Endothelial cell of umbilical vein (primary cell): ENCODE results near the gene UBE2Q2. TPM values are rescaled to one million over a fixed set of nuclear protein-coding genes. Genes with fewer than 3 reads are reported as not detected.

Source experiments
- BruUV-seq: library from RNA; stranded (reverse); fragments of 400-500 nt; replicated peaks from 2 replicates; lab custom pipeline; 2021; lab: Mats Ljungman, UMichigan
- CTCF ChIA-PET: fragments of 300-600, 350-600 bp; sonication (Branson Sonifier 250); formaldehyde crosslinking; loops from one replicate; lab custom pipeline; 2021; ENCODE audit warnings: antibody characterized with exemption, inconsistent platforms; lab: Charles Lee
- POLR2A ChIA-PET: fragments of 300-600, 350-600 bp; sonication (Branson Sonifier 250); formaldehyde crosslinking; loops from one replicate; lab custom pipeline; 2021; ENCODE audit warnings: antibody characterized with exemption, inconsistent platforms; lab: Charles Lee
- DNase-seq: peaks from one replicate; pipeline ENCODE4 v3.0.0-alpha.2; 2011; ENCODE audit warnings: low read depth, low spot score
- FAIRE-seq: peaks from 2 replicates; lab custom pipeline; 2011; peaks lifted over from hg19 to GRCh38; lab: Jason Lieb, UNC
- H2AFZ ChIP-seq: 2 replicates; pipeline ENCODE4 v1.6.0; 2012; ENCODE audit warnings: low read depth, low read length, control low read depth, inconsistent platforms
- H3K27ac ChIP-seq: 2 replicates; pipeline ENCODE4 v1.5.1; 2011; ENCODE audit warnings: low read depth, mild to moderate bottlenecking, control low read depth, low read length, moderate library complexity; ENCODE audit not compliant: insufficient read depth
- H3K27me3 ChIP-seq, 2 experiments: 2 replicates each; pipeline versions ENCODE4 v1.6.0 to v1.6.1; 2011; ENCODE audit warnings: low read length in 2 of 2, mixed read lengths in 1 of 2; ENCODE audit not compliant: control insufficient read depth in 2 of 2, insufficient read depth in 2 of 2
- H3K36me3 ChIP-seq, 2 experiments: 2 replicates in 1 of 2; 3 replicates in 1 of 2; pipeline ENCODE4 v1.5.1; 2011; ENCODE audit warnings: low read length in 2 of 2, mild to moderate bottlenecking in 1 of 2, moderate library complexity in 1 of 2; ENCODE audit not compliant: control insufficient read depth in 2 of 2, insufficient read depth in 2 of 2; ENCODE audit errors: extremely low read depth in 1 of 2
- H3K4me1 ChIP-seq: 3 replicates; pipeline ENCODE4 v1.5.1; 2011; ENCODE audit warnings: mild to moderate bottlenecking, low read length; ENCODE audit not compliant: control insufficient read depth, insufficient read depth; ENCODE audit errors: extremely low read depth
- H3K4me2 ChIP-seq: 2 replicates; pipeline ENCODE4 v1.6.1; 2011; ENCODE audit warnings: low read length, control low read depth, mixed read lengths; ENCODE audit not compliant: insufficient read depth
- H3K4me3 ChIP-seq, 3 experiments: fragments of 200-600 bp in 1 of 3; sonication (generic), shearing (Covaris generic) in 1 of 3; replicated peaks in 1 of 3; 2 replicates each; pipeline ENCODE4 v1.5.1; 2011 to 2016; ENCODE audit warnings: control low read depth in 3 of 3, low read length in 3 of 3, mild to moderate bottlenecking in 2 of 3, inconsistent platforms in 1 of 3, low read depth in 1 of 3, moderate library complexity in 1 of 3; ENCODE audit not compliant: insufficient read depth in 1 of 3
- H3K79me2 ChIP-seq: 2 replicates; pipeline ENCODE4 v1.6.0; 2012; ENCODE audit warnings: low read length, inconsistent platforms; ENCODE audit not compliant: control insufficient read depth, insufficient read depth
- H3K9ac ChIP-seq: replicated peaks from 2 replicates; pipeline ENCODE3; 2011; ENCODE audit warnings: low read length, control low read depth; ENCODE audit not compliant: insufficient read depth; ENCODE audit errors: extremely low read depth
- H3K9me1 ChIP-seq: replicated peaks from 3 replicates; pipeline ENCODE4 v1.6.0; 2011; ENCODE audit warnings: mild to moderate bottlenecking, low read length; ENCODE audit not compliant: control insufficient read depth, insufficient read depth; ENCODE audit errors: extremely low read depth
- H3K9me3 ChIP-seq: replicated peaks from 2 replicates; pipeline ENCODE4 v1.5.1; 2012; ENCODE audit warnings: low read length, inconsistent platforms; ENCODE audit not compliant: control insufficient read depth, insufficient read depth
- H4K20me1 ChIP-seq: replicated peaks from 2 replicates; pipeline ENCODE3; 2011; ENCODE audit warnings: mild to moderate bottlenecking, low read length; ENCODE audit not compliant: control insufficient read depth, insufficient read depth; ENCODE audit errors: extremely low read depth
- CTCF ChIP-seq, 2 donors: IDR thresholded peaks; 1 replicate in 1 of 2; 2 replicates in 1 of 2; pipeline ENCODE4 v1.5.1; 2011; ENCODE audit warnings: low read length in 2 of 2, mild to moderate bottlenecking in 2 of 2, moderate library complexity in 2 of 2, control low read depth in 1 of 2, inconsistent platforms in 1 of 2, low read depth in 1 of 2; ENCODE audit not compliant: insufficient read depth in 1 of 2; ENCODE audit errors: extremely low read depth in 1 of 2
- EZH2 ChIP-seq: IDR thresholded peaks from 2 replicates; pipeline ENCODE4 v1.6.1; 2012; ENCODE audit warnings: borderline replicate concordance, low read depth, mild to moderate bottlenecking, moderate library complexity, low read length, inconsistent platforms; ENCODE audit not compliant: severe bottlenecking
- FOS ChIP-seq: IDR thresholded peaks from 2 replicates; pipeline ENCODE4 v1.6.1; 2011; ENCODE audit warnings: mild to moderate bottlenecking, low read length, moderate library complexity, borderline replicate concordance; ENCODE audit not compliant: insufficient read depth
- GATA2 ChIP-seq: IDR thresholded peaks from 2 replicates; pipeline ENCODE4 v1.7.0; 2011; ENCODE audit warnings: low read depth, mild to moderate bottlenecking, moderate library complexity, mixed read lengths, low read length; ENCODE audit not compliant: insufficient read length, insufficient read depth
- JUN ChIP-seq: IDR thresholded peaks from 2 replicates; pipeline ENCODE4 v1.6.1; 2011; ENCODE audit warnings: borderline replicate concordance, low read depth; ENCODE audit not compliant: insufficient read length, insufficient read depth
- MAX ChIP-seq: IDR thresholded peaks from 2 replicates; pipeline ENCODE4 v1.6.1; 2011; ENCODE audit not compliant: insufficient read depth, insufficient read length
- MYC ChIP-seq: IDR thresholded peaks from one replicate; pipeline ENCODE4 v1.6.1; 2011; ENCODE audit warnings: mild to moderate bottlenecking, low read depth, low read length
- POLR2A ChIP-seq: IDR thresholded peaks from 2 replicates; pipeline ENCODE4 v1.6.1; 2012; ENCODE audit warnings: low read depth, mild to moderate bottlenecking, control low read depth, low read length
- POLR2AphosphoS5 ChIP-seq: IDR thresholded peaks from 2 replicates; pipeline ENCODE4 v1.6.1; 2012; ENCODE audit warnings: low read depth, mild to moderate bottlenecking, control low read depth, low read length, moderate library complexity; ENCODE audit not compliant: insufficient read depth
- dilution Hi-C: fragments of 300-500 bp; cut with MboI; formaldehyde crosslinking; loops from one replicate; pipeline ENCODE4 v1.15.0; 2019; ENCODE audit warnings: low sequenced_read_pairs; ENCODE audit not compliant: extremely low pct_ligation_motif_present
- intact Hi-C: fragments of 100-400 bp; cut with micrococcal nuclease; formaldehyde crosslinking; loops from one replicate; pipeline ENCODE4 v1.10.0; 2022
- polyA plus RNA-seq, 4 experiments: library from polyadenylated mRNA; depleted of rRNA in 3 of 4; stranded (reverse) in 3 of 4; unstranded in 1 of 4; fragments of >200 nt; gene quantifications; 2 replicates each; pipeline versions ENCODE4 v1.2.1 to v1.2.3, GENCODE V29; 2011 to 2012; ENCODE audit warnings: missing spikeins in 1 of 4
- total RNA-seq: library from RNA; stranded (reverse); gene quantifications from 2 replicates; pipeline ENCODE4 v1.2.3, GENCODE V29; 2021

UBE2Q2 gene
- total and polyA plus RNA-seq, 2 donors (not counting 3 experiments of a cell fraction or from before 2014, with no cell fraction given): 12.9 to 32.8 TPM

GRCh38 chr15:75808563-75808962 is 34.7 kb upstream of the UBE2Q2 start:
- no peaks in the 10 kb centered on the region for H3K9me3 ChIP-seq
- no peak for FAIRE-seq
- H2AFZ ChIP-seq: no peak overlapping the region
- intact Hi-C loops: loop anchor here (10.0 kb wide), 1 partner anchor 444 kb away; the partner anchor contains the start of gene MAN2C1
- no peak overlapping the region for H3K9ac ChIP-seq
- H3K27me3 ChIP-seq: peaks cover 11 to 16% of the 10 kb centered on the region in 2 experiments
- no peak overlapping the region for H3K4me3 ChIP-seq
- no peaks in the 10 kb centered on the region for H4K20me1 ChIP-seq
- H3K9me1 ChIP-seq: no peaks in the 10 kb centered on the region
- BruUV-seq: no TSS peak
- no peak for DNase-seq
- no peaks in the 10 kb centered on the region for H3K79me2 ChIP-seq
- TF ChIP-seq POLR2AphosphoS5 (no peak), POLR2A (no peak), CTCF (IDR thresholded peaks at IDR 0.05; ENCODE audit: extremely low read depth in 1 of 2, insufficient read depth in 1 of 2, low read depth in 1 of 2, low read length in 2 of 2) (no peak), GATA2 (no peak), MYC (no peak), FOS (no peak), MAX (no peak), JUN (no peak), EZH2 (no peak)
- H3K36me3 ChIP-seq: no peaks in the 10 kb centered on the region
- ChIA-PET POLR2A (no interaction called here), CTCF (interaction anchor here (0.6 to 4.1 kb wide), 6 partner anchors 15 to 342 kb away, joined by 3 to 80 read pairs (median 14); no protein-coding TSS in a partner anchor)
- no peak overlapping the region for H3K4me2 ChIP-seq
- no peak overlapping the region for H3K27ac ChIP-seq
- dilution Hi-C loops: no loop called here
- H3K4me1 ChIP-seq: no peaks in the 10 kb centered on the region
